HL-60 (cell line): ENCODE data around the gene BABAM2.

Experiments
- DNase-seq, 2 experiments: peaks; one replicate each; pipeline ENCODE4 v3.0.0-alpha.2; 2010 to 2020; ENCODE audit warnings: low read depth in 1 of 2, low spot score in 1 of 2
- H3K27ac ChIP-seq: fragments of 250-450 bp; sonication (Bioruptor Pico); replicated peaks from 2 replicates; pipeline ENCODE4 v1.5.1; 2020; ENCODE audit warnings: mild to moderate bottlenecking, moderate library complexity
- H3K27me3 ChIP-seq: fragments of 250-450 bp; sonication (Bioruptor Pico); 2 replicates; pipeline ENCODE4 v1.5.1; 2021; ENCODE audit warnings: mild to moderate bottlenecking, moderate library complexity; ENCODE audit not compliant: insufficient read depth, poor library complexity, severe bottlenecking
- H3K4me3 ChIP-seq: replicated peaks from 2 replicates; pipeline ENCODE4 v1.5.1; 2011; ENCODE audit warnings: mild to moderate bottlenecking, control low read depth, low read length; ENCODE audit not compliant: insufficient read depth
- CTCF ChIP-seq: IDR thresholded peaks from one replicate; pipeline ENCODE4 v1.5.1; 2011; ENCODE audit warnings: low read length, control low read depth, inconsistent platforms; ENCODE audit not compliant: insufficient read depth
- GABPA ChIP-seq: IDR thresholded peaks from 2 replicates; pipeline ENCODE4 v1.6.1; 2012; ENCODE audit warnings: low read depth
- POLR2AphosphoS5 ChIP-seq: IDR thresholded peaks from 2 replicates; pipeline ENCODE4 v1.6.1; 2012; ENCODE audit warnings: low read depth
- SPI1 ChIP-seq: IDR thresholded peaks from 2 replicates; pipeline ENCODE4 v1.6.1; 2012; ENCODE audit warnings: low read depth, mild to moderate bottlenecking, borderline replicate concordance
- TF ChIP-seq, protein P1 (sequence below): IDR thresholded peaks from 2 replicates; pipeline ENCODE4 v1.6.1; 2012; ENCODE audit warnings: low read depth; ENCODE audit not compliant: insufficient replicate concordance

BABAM2 gene

DNA sequence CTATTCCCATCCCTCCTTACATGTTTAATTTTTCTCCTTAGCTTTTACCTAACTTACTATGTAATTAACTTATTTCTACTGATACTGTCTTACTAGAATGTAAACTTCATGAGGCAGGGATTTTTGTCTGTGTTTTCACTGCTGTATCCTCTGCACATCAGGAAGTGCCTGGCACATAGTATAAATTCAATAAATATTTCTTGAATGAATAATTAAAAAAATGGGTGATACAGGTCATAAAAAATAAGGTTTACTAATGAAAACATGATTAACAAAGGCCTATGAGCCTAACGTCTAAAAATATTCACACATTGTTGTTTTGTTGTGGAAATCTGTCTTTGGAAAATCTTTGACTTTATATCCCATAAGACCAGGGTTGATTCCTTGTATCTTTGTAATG, 4.9 kb upstream of the BABAM2 start:
- TF ChIP-seq POLR2AphosphoS5 = no peak
- TF ChIP-seq, protein P1, sequence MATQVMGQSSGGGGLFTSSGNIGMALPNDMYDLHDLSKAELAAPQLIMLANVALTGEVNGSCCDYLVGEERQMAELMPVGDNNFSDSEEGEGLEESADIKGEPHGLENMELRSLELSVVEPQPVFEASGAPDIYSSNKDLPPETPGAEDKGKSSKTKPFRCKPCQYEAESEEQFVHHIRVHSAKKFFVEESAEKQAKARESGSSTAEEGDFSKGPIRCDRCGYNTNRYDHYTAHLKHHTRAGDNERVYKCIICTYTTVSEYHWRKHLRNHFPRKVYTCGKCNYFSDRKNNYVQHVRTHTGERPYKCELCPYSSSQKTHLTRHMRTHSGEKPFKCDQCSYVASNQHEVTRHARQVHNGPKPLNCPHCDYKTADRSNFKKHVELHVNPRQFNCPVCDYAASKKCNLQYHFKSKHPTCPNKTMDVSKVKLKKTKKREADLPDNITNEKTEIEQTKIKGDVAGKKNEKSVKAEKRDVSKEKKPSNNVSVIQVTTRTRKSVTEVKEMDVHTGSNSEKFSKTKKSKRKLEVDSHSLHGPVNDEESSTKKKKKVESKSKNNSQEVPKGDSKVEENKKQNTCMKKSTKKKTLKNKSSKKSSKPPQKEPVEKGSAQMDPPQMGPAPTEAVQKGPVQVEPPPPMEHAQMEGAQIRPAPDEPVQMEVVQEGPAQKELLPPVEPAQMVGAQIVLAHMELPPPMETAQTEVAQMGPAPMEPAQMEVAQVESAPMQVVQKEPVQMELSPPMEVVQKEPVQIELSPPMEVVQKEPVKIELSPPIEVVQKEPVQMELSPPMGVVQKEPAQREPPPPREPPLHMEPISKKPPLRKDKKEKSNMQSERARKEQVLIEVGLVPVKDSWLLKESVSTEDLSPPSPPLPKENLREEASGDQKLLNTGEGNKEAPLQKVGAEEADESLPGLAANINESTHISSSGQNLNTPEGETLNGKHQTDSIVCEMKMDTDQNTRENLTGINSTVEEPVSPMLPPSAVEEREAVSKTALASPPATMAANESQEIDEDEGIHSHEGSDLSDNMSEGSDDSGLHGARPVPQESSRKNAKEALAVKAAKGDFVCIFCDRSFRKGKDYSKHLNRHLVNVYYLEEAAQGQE = no peak
- TF ChIP-seq CTCF = no peak
- no peak for TF ChIP-seq SPI1
- TF ChIP-seq GABPA = no peak
- no peak for DNase-seq
- H3K27ac ChIP-seq = no peak overlapping the region

GRCh38 chr2:27886322-27886721, 4.2 kb upstream of the BABAM2 start:
- no peak overlapping the region for H3K4me3 ChIP-seq
- DNase-seq = no peak
- TF ChIP-seq GABPA (no peak), CTCF (no peak), POLR2AphosphoS5 (no peak), SPI1 (no peak)
- TF ChIP-seq, protein P1 = no peak
- H3K27me3 ChIP-seq = no peaks in the 10 kb centered on the region
- no peak overlapping the region for H3K27ac ChIP-seq

More for the DNA sequence above, 4.9 kb upstream of the BABAM2 start:
- H3K27me3 ChIP-seq = no peaks in the 10 kb centered on the region
- no peak overlapping the region for H3K4me3 ChIP-seq

DNA sequence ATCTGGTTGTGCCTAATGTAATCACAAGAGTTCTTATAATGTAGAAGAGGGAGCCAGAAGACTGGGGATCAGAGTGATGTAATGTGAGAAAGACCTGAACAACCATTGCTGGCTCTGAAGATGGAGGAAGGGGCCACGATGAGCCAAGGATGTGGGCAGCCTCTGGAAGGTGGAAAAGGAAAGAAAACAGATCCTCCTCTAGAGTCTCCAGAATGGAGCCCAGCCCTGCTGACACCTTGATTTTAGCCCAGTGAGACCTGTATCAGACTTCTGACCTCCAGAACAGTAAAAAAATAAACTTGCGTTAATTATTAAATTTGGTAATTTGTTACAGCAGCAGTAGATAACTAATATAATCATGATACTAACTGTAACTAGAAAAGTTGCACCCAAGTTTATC, 3.4 kb upstream of the BABAM2 start:
- no peak overlapping the region for H3K4me3 ChIP-seq
- H3K27ac ChIP-seq = no peak overlapping the region
- DNase-seq = no peak
- no peaks in the 10 kb centered on the region for H3K27me3 ChIP-seq
- TF ChIP-seq CTCF = no peak
- no peak for TF ChIP-seq POLR2AphosphoS5
- no peak for TF ChIP-seq GABPA
- no peak for TF ChIP-seq SPI1
- TF ChIP-seq, protein P1 = no peak
